HG03060 (cell line): ENCODE data around the gene ANKRD29.
"Not testable (repeated sequence)": the region's sequence is repeated elsewhere in the genome, so short reads cannot be mapped to it uniquely, and the experiment has no call there.

ENCODE experiments used
- ATAC-seq: cut with Tn5 transposase; IDR thresholded peaks from one replicate; pipeline ENCODE4 v1.9.1; 2021; ENCODE audit warnings: low read depth, moderate number of reproducible peaks; ENCODE audit not compliant: unreplicated experiment

ANKRD29 gene

GRCh38 chr18:23648456-23648855 is 14.3 kb downstream of the ANKRD29 start:
- ATAC-seq = no peak

DNA sequence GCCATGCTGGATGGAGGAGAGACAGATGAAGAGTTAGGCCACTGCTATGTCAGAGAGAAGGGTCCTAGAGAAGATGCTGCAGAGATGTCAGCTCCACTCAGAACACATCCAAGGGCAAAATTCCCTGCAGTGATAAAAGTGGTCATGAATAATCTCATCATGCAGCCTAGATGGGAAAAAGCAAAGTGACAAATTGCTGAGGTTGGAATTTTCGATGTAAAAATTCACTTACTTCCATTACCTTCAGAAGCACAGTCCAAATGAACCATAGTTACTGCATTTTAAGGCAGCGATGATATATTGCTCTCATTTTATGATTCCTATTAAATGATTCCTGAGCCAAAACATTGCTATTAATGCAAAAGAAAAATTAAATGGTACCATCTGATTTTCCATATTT is 16.4 kb downstream of the ANKRD29 start:
- no peak for ATAC-seq

DNA sequence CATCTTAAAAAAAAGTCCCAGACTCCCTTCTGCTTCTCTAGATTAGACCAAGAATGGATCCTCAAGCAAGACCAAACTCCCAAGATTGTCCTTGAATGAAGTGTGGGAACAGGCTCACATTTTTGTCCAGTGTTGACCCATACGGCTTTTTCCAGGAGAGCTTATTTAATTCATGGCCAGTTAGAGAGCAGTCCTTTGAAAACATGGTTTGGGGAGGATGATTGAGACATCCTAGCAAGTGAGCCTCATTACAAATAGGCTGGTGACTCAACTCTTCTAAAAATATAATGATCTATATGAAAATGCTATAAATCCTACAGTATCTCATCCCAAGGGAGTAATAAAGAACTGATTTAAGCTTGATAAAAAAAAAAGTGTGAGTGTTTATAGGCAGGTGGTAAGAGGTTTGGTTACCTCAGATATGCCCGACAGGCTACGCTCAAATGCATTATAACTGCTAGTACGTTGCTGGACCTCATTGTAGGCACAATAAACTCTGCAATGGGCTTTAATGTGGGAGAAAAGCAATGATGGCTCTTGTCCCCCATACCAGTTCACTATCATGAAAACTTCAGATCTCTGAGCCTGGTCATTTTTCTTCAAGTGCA is 17.0 kb downstream of the ANKRD29 start:
- no peak for ATAC-seq

DNA sequence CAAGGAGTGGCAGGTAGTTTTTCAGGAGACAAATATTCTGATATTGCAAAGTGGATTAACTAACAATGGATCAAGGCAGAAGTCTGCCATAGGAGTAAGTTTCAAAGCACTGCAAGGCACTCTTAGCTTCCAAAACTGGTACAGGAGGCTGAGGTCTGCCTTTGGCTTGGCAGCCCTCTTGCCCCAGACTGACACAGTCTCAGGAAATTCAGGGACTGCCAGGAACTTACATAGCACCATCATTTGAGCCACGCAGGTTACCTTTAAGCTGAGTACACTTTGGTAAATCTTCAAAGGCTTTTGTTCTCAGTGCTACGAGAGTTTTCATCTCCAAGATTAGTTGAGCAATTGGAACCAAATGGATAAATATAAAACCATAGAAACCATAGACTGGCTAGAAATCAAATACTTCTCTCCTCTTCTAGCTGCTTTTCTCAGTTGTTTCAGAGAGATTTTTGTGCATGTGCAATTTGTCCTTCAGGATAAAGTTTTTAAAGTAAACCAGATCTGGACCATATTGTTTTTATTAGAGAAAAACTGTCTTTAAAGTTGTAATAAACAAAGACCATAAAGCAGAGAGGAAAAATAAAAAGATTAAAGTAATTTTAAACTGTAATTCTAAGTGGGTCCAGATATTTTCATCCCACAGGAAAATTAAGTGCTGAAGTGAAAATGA is 18.8 kb downstream of the ANKRD29 start:
- no peak for ATAC-seq

GRCh38 chr18:23641937-23642666 is 20.6 kb downstream of the ANKRD29 start:
- no peak for ATAC-seq

DNA sequence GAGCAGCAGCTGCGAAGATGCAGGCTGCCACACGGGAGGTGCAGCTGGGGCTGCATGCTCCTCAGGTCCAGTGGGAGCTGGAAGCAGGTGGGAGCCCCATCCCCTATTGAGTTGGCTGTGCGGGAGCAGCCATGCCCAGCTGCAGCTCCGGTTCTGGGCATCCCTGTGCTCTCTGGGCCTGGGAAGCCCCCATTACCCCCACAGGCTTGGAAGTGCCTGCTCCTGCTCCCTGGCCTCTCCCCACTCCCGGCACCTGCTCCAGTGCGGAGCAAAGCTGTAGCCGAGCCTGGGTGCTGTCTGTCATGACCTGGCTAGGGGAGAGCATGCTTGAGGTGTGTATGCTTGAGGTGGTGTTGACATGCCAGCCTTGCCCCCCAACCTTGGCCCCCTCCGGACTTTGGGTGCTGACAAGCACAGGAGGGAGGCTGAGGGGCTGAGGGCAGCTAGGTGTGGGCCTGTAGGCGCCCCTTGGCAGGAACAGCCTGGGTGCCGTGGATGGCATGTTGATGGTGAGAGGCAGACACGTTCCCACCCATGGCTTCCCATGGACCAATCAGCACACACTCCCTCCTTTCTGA is 21.5 kb downstream of the ANKRD29 start:
- no peak for ATAC-seq

DNA sequence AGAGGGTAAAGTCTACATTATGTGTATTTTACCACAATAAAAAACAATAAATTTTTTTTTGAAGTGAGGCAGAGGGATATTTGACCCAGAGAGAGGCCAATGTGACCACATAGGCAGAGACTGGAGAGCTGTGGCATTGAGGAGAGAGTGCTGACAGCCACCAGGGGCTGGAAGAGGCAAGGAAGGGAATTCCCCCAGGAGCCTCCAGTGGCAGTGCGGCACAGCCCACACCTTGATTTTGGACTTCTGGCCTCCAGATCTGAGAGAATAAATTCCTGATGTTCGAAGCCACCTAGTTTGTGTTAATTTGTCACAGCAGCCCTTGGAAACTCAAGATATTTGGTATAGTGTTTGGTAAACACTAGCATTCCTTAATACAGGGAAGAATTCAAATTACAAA is 22.7 kb downstream of the ANKRD29 start:
- no peak for ATAC-seq

DNA sequence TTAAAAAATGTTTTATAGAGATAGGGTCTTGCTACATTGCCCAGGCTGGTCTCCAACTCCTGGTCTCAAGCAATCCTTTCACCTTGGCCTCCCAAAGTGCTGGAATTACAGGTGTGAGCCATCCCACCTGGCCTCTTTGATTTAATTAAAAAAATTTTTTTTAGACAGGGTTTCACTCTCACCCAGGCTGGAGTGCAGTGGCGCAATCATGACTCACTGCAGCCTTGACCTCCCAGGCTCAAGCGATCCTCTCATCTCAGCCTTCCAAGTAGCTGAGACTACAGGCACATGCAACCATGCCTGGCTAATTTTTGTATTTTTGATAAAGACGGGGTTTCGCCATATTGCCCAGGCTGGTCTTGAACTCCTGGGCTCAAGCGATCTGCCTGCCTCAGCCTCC is 26.3 kb downstream of the ANKRD29 start:
- not testable (repeated sequence) for ATAC-seq

DNA sequence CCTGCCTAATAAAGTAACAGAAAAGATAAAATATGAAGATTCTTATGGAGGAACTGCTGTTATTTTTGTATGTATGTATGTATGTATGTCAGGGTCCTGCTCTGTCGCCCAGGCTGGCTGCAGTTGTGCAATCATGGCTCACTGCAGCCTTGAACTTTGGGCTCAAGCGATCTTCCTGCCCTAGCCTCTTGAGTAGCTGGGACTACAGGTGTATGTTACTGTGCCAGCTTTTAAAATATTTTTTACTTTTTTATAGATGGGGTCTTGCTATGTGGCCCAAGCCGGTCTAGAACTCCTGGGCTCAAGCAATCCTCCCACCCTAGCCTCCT is 26.7 kb downstream of the ANKRD29 start:
- no peak for ATAC-seq

- ATAC-seq = no peak
These were observed 27.2 kb downstream of the ANKRD29 start for GRCh38 chr18:23635283-23636070.

- no peak for ATAC-seq
These were observed 28.0 kb downstream of the ANKRD29 start for GRCh38 chr18:23634692-23635091.

DNA sequence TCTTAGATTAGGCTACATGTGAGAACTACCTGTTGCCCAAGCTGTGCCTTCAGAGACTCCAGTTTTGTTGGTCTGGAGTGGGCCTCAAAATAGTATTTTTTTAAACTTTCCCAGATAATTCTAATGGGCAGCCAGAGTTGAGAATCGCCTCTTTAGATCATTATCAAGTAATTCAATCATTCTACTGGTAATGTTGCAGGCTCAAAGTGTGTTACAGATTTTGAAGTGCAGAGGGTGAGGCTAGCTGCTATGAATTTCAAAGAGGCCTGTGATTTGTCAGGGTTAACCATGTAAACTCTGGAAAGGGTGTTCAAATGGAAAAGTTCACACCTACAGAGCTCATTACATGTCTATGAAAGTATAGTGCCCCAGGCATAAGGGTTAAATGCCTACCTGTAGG is 30.1 kb downstream of the ANKRD29 start:
- ATAC-seq = no peak

GRCh38 chr18:23631746-23632145 is 31.0 kb downstream of the ANKRD29 start:
- no peak for ATAC-seq

DNA sequence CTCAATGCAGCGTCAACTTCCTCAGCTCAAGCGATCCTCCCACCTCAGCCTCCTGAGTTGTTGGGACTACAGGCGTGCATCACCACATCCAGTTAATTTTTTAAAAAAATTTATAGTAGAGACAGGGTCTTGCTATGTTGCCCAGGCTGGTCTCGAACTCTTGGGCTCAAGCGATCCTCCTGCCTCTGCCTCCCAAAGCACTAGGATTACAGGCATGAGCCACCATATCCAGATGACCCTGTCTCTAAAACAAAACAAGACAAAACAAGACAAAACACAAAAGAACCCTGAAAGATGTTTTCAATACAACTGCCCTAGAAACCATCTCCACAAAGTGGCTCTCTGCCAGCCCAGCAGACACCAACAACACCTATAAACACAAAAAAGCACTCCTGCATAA is 31.4 kb downstream of the ANKRD29 start:
- no peak for ATAC-seq

GRCh38 chr18:23629444-23629946 is 33.2 kb downstream of the ANKRD29 start:
- peak; percentile 64 for ATAC-seq

DNA sequence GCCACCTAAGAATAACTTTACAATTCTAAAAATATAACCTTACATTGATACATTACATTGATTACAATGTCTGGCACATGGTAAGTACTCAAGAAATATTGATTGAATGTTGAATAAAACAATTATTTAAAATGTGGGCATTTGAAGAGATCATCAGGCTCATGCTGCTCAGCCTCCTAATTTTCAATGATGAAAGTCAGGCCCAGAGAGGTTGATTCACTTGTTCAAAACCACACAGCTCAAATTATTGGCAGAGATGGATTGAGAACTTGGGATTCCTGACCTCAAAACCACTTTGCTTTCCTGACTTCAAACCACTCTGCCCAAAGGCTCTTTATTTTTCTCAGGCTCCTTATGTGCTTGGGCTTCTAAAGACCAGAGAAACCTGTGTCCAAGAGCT is 34.7 kb downstream of the ANKRD29 start:
- no peak for ATAC-seq

GRCh38 chr18:23627321-23627720 is 35.4 kb downstream of the ANKRD29 start:
- ATAC-seq = no peak

DNA sequence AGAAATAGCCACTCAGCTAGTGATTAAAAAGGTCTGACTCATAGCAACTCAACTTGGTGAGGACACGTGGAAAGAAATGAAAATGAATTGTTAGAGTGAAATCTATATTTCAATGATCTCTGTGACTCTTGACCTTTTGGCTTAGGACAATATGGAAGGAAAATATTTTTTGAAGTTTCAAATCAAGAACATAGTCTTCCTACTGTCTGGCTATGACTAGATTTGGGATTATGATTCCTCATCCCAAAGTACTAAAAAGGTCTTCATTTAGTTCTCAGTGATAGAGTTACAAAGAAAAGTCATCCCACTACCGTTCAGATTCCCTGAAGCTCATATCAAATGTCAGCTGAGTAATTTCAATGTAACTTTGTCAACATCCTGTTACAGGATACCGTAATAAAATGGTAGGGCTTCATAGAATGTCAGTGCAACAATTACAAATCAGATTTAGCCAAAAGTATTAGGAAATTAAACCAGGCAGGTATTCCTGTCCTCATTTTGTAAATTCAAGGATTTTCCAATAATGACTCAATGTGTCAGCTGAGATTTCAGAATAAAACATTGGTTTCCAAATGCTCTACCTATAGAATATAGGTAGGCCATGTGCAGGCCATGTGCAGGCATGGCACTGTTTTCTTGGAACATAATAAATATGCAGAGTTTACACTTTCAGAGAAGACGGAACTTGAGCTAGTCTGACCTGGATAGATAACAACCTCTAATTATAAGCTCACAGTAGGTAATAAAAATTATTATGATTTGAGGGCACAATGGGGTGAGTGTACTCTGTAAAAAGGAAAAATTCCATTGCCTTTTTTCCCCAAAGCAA is 36.0 kb downstream of the ANKRD29 start:
- ATAC-seq = no peak

- ATAC-seq = no peak
These were observed 39.7 kb downstream of the ANKRD29 start for GRCh38 chr18:23623040-23623439.

- no peak for ATAC-seq
These were observed 43.3 kb downstream of the ANKRD29 start for GRCh38 chr18:23619388-23619881.
